Astrocyte (in vitro differentiated cells and primary cell): ENCODE results near the gene MC4R. TPM values are rescaled to one million over a fixed set of nuclear protein-coding genes. Genes with fewer than 3 reads are reported as not detected.

Experiments used
- DNase-seq: peaks from one replicate; pipeline ENCODE4 v3.0.0-alpha.2; 2010; ENCODE audit warnings: low read depth
- FAIRE-seq: peaks from 2 replicates; lab custom pipeline; 2011; peaks lifted over from hg19 to GRCh38; lab: Jason Lieb, UNC
- H2AFZ ChIP-seq: 2 replicates; pipeline ENCODE4 v1.6.0; 2012; ENCODE audit warnings: low read depth, low read length, inconsistent platforms
- H3K27ac ChIP-seq: 2 replicates; pipeline ENCODE4 v1.5.1; 2011; ENCODE audit warnings: low read depth, low read length, inconsistent platforms
- H3K27me3 ChIP-seq: 2 replicates; pipeline ENCODE4 v1.6.0; 2011; ENCODE audit warnings: low read length, inconsistent platforms; ENCODE audit not compliant: insufficient read depth
- H3K36me3 ChIP-seq: 2 replicates; pipeline ENCODE4 v1.5.1; 2011; ENCODE audit warnings: low read length, inconsistent platforms; ENCODE audit not compliant: insufficient read depth
- H3K4me1 ChIP-seq: 2 replicates; pipeline ENCODE4 v1.5.1; 2011; ENCODE audit warnings: low read length, inconsistent platforms; ENCODE audit not compliant: insufficient read depth
- H3K4me2 ChIP-seq: 2 replicates; pipeline ENCODE4 v1.6.0; 2012; ENCODE audit warnings: low read length, inconsistent platforms
- H3K4me3 ChIP-seq: 2 replicates; pipeline ENCODE4 v1.5.1; 2011; ENCODE audit warnings: low read depth, mild to moderate bottlenecking, low read length, inconsistent platforms; ENCODE audit not compliant: insufficient read depth
- H3K79me2 ChIP-seq: 2 replicates; pipeline ENCODE4 v1.6.0; 2012; ENCODE audit warnings: mild to moderate bottlenecking, low read length, inconsistent platforms; ENCODE audit not compliant: insufficient read depth
- H3K9ac ChIP-seq: 2 replicates; pipeline ENCODE4 v1.6.0; 2012; ENCODE audit warnings: mild to moderate bottlenecking, low read length, inconsistent platforms
- H3K9me3 ChIP-seq: 2 replicates; pipeline ENCODE4 v1.5.1; 2012; ENCODE audit warnings: low read depth, mild to moderate bottlenecking, low read length, inconsistent platforms; ENCODE audit not compliant: insufficient read depth
- H4K20me1 ChIP-seq: 2 replicates; pipeline ENCODE4 v1.6.0; 2012; ENCODE audit warnings: low read length, inconsistent platforms; ENCODE audit not compliant: insufficient read depth
- H3K27ac Mint-ChIP-seq: one replicate; pipeline ENCODE4 v1.8.0; 2021; ENCODE audit warnings: mild to moderate bottlenecking, mixed read lengths; ENCODE audit not compliant: unreplicated experiment
- H3K27me3 Mint-ChIP-seq: one replicate; pipeline ENCODE4 v1.8.0; 2021; ENCODE audit warnings: low read depth, mixed read lengths; ENCODE audit not compliant: unreplicated experiment
- H3K36me3 Mint-ChIP-seq: one replicate; pipeline ENCODE4 v1.8.0; 2021; ENCODE audit warnings: low read depth, mixed read lengths; ENCODE audit not compliant: unreplicated experiment
- H3K4me1 Mint-ChIP-seq: one replicate; pipeline ENCODE4 v1.8.0; 2021; ENCODE audit warnings: low read depth, mixed read lengths; ENCODE audit not compliant: unreplicated experiment
- H3K4me3 Mint-ChIP-seq: one replicate; pipeline ENCODE4 v1.8.0; 2021; ENCODE audit warnings: mild to moderate bottlenecking, moderate library complexity, mixed read lengths; ENCODE audit not compliant: unreplicated experiment
- H3K9me3 Mint-ChIP-seq: one replicate; pipeline ENCODE4 v1.8.0; 2021; ENCODE audit warnings: mild to moderate bottlenecking, mixed read lengths; ENCODE audit not compliant: unreplicated experiment
- CTCF ChIP-seq: IDR thresholded peaks from 2 replicates; pipeline ENCODE4 v1.5.1; 2011; ENCODE audit warnings: low read depth, mild to moderate bottlenecking, inconsistent platforms, low read length, moderate library complexity; ENCODE audit not compliant: insufficient read depth
- EZH2 ChIP-seq: IDR thresholded peaks from 2 replicates; pipeline ENCODE4 v1.6.1; 2012; ENCODE audit warnings: mild to moderate bottlenecking, low read length, inconsistent platforms; ENCODE audit not compliant: insufficient read depth
- total RNA-seq: library from RNA; stranded (reverse); gene quantifications from 2 replicates; pipeline ENCODE4 v1.2.1, GENCODE V29; 2021

MC4R gene
- total RNA-seq, 1 donor from 2014 or later, result not detected

- no peak for FAIRE-seq
These were observed 40.7 kb downstream of the MC4R start for GRCh38 chr18:60331890-60332289.

GRCh38 chr18:60329131-60329530 is 43.4 kb downstream of the MC4R start:
- no peak overlapping the region for H3K27ac Mint-ChIP-seq
- H3K4me1 Mint-ChIP-seq, result no peaks in the 10 kb centered on the region
- Histone ChIP-seq H3K79me2 (no peaks in the 10 kb centered on the region), H3K4me1 (no peaks in the 10 kb centered on the region), H3K27me3 (no peaks in the 10 kb centered on the region), H3K4me3 (no peak overlapping the region), H4K20me1 (no peaks in the 10 kb centered on the region), H3K9ac (no peak overlapping the region), H3K27ac (no peak overlapping the region), H3K36me3 (no peaks in the 10 kb centered on the region), H3K9me3 (no peaks in the 10 kb centered on the region), H2AFZ (no peak overlapping the region), H3K4me2 (no peak overlapping the region)
- no peak for FAIRE-seq
- H3K4me3 Mint-ChIP-seq, result no peak overlapping the region
- H3K27me3 Mint-ChIP-seq, result no peaks in the 10 kb centered on the region
- peaks cover 8% of the 10 kb centered on the region for H3K9me3 Mint-ChIP-seq
- TF ChIP-seq CTCF (no peak), EZH2 (no peak)
- H3K36me3 Mint-ChIP-seq, result no peaks in the 10 kb centered on the region
- DNase-seq, result no peak

More at GRCh38 chr18:60331890-60332289, 40.7 kb downstream of the MC4R start:
- H4K20me1 ChIP-seq, result no peaks in the 10 kb centered on the region
- no peak overlapping the region for H3K4me2 ChIP-seq
- H3K9me3 ChIP-seq, result no peaks in the 10 kb centered on the region
- H3K36me3 Mint-ChIP-seq, result no peaks in the 10 kb centered on the region
- H3K27me3 Mint-ChIP-seq, result no peaks in the 10 kb centered on the region
- H2AFZ ChIP-seq, result no peak overlapping the region
- no peak overlapping the region for H3K27ac Mint-ChIP-seq
- H3K9ac ChIP-seq, result no peak overlapping the region
- no peaks in the 10 kb centered on the region for H3K4me1 Mint-ChIP-seq
- no peak overlapping the region for H3K27ac ChIP-seq
- H3K79me2 ChIP-seq, result no peaks in the 10 kb centered on the region
- H3K27me3 ChIP-seq, result no peaks in the 10 kb centered on the region
- TF ChIP-seq EZH2 (no peak), CTCF (no peak)
- peaks cover 8% of the 10 kb centered on the region for H3K9me3 Mint-ChIP-seq
- no peak for DNase-seq
- H3K4me3 Mint-ChIP-seq, result no peak overlapping the region
- no peak overlapping the region for H3K4me3 ChIP-seq
- no peaks in the 10 kb centered on the region for H3K4me1 ChIP-seq
- H3K36me3 ChIP-seq, result no peaks in the 10 kb centered on the region

- Histone ChIP-seq H3K36me3 (no peaks in the 10 kb centered on the region), H3K9ac (no peak overlapping the region), H3K4me2 (no peak overlapping the region), H4K20me1 (no peaks in the 10 kb centered on the region), H3K4me1 (no peaks in the 10 kb centered on the region), H2AFZ (no peak overlapping the region), H3K79me2 (no peaks in the 10 kb centered on the region), H3K4me3 (no peak overlapping the region), H3K27me3 (no peaks in the 10 kb centered on the region), H3K27ac (no peak overlapping the region), H3K9me3 (no peaks in the 10 kb centered on the region)
- Mint-ChIP-seq H3K27ac (no peak overlapping the region), H3K4me3 (no peak overlapping the region), H3K9me3 (peaks cover 6% of the 10 kb centered on the region), H3K4me1 (no peaks in the 10 kb centered on the region), H3K36me3 (no peaks in the 10 kb centered on the region), H3K27me3 (no peaks in the 10 kb centered on the region)
- DNase-seq (no peak), FAIRE-seq (no peak)
- TF ChIP-seq EZH2, result no peak
- no peak for TF ChIP-seq CTCF
These were observed 44.7 kb downstream of the MC4R start for GRCh38 chr18:60327880-60328279.
